ENCODE results near the gene TIMM21.

Gene TIMM21

GRCh38 chr18:74191577-74191976 is 43.3 kb downstream of the TIMM21 start:
- DNase-seq (ENCODE audit: extremely low spot score), result no peak
- ChIA-PET CTCF (no interaction called here), POLR2A (no interaction called here)
- TF ChIP-seq L3MBTL2 (conservative IDR thresholded peaks at IDR 0.05) (no peak), FOXK2 (IDR thresholded peaks at IDR 0.05) (no peak), FOXA1 (IDR thresholded peaks at IDR 0.05) (no peak), SUZ12 (IDR thresholded peaks at IDR 0.05) (no peak), LEF1 (IDR thresholded peaks at IDR 0.05; ENCODE audit: borderline replicate concordance) (no peak), ELF4 (IDR thresholded peaks at IDR 0.05) (no peak), TARDBP (IDR thresholded peaks at IDR 0.05) (no peak), BHLHE40 (IDR thresholded peaks at IDR 0.05; ENCODE audit: borderline replicate concordance) (no peak), HDGF (IDR thresholded peaks at IDR 0.05; ENCODE audit: borderline replicate concordance) (no peak), ARNT (IDR thresholded peaks at IDR 0.05) (no peak)

GRCh38 chr18:74194691-74195090 is 46.4 kb downstream of the TIMM21 start:
- CTCF ChIA-PET, result interaction anchor here (1.4 kb wide), 1 partner anchor 147 kb away, joined by 9 read pairs; no protein-coding TSS in a partner anchor
- TF ChIP-seq FOXM1 (IDR thresholded peaks at IDR 0.05; ENCODE audit: borderline replicate concordance) (no peak), ARNT (IDR thresholded peaks at IDR 0.05) (no peak), FOXK2 (IDR thresholded peaks at IDR 0.05) (no peak), L3MBTL2 (conservative IDR thresholded peaks at IDR 0.05) (no peak), TARDBP (IDR thresholded peaks at IDR 0.05) (no peak), SP1 (IDR thresholded peaks at IDR 0.05) (no peak), HDGF (IDR thresholded peaks at IDR 0.05; ENCODE audit: borderline replicate concordance) (no peak), ZNF384 (IDR thresholded peaks at IDR 0.05) (no peak), BHLHE40 (IDR thresholded peaks at IDR 0.05; ENCODE audit: borderline replicate concordance) (no peak), LEF1 (IDR thresholded peaks at IDR 0.05; ENCODE audit: borderline replicate concordance) (no peak)
- TF ChIP-seq, protein P1, sequence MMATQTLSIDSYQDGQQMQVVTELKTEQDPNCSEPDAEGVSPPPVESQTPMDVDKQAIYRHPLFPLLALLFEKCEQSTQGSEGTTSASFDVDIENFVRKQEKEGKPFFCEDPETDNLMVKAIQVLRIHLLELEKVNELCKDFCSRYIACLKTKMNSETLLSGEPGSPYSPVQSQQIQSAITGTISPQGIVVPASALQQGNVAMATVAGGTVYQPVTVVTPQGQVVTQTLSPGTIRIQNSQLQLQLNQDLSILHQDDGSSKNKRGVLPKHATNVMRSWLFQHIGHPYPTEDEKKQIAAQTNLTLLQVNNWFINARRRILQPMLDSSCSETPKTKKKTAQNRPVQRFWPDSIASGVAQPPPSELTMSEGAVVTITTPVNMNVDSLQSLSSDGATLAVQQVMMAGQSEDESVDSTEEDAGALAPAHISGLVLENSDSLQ (IDR thresholded peaks at IDR 0.05), result no peak
- POLR2A ChIA-PET, result no interaction called here
- DNase-seq (ENCODE audit: extremely low spot score), result no peak

DNA sequence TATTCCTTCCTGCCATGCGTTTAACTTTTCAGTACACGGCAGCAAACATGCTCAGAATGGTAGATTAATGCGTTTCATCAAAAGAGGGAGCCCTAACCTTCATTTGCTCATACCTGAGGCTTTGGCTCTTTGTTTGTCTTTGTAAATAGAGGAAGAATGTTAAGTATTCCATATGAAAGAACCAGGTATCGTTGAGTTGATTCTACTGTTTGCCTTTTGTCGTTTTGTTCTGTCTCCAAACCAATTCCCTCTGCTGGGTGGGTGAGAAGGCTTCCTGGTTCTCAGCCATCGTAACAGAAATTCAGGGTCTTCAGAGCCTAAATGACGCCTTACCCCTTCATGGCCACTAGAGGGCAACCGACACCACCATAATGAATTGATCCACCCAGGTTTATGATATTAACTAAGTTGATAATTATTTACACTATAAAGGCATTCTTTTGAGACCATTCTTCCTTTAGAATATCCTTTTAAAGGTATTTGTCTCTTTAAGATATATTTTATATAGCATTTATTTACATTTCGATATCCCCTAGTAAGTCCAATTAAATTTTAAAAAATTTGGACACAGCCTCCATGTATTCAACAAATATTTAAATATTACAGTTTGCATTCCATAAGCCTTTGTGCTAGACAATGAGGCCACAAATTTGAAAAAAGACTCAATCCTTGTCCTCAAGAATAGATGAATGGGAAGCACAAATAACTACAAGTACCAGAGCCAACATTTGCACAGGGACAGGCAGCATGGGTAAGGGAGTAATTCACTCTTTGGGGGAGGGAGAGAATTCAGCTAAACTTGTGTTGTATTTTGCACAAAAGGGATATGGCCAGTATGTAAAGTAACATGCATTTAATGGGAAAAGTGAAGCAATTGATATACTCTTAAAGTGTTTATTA is 48.1 kb downstream of the TIMM21 start:
- TF ChIP-seq ELF4 (IDR thresholded peaks at IDR 0.05), result no peak
- no peak for TF ChIP-seq CTBP1 (IDR thresholded peaks at IDR 0.05; ENCODE audit: borderline replicate concordance)
- no peak for TF ChIP-seq ZNF384 (IDR thresholded peaks at IDR 0.05)
- no peak for TF ChIP-seq HDGF (IDR thresholded peaks at IDR 0.05; ENCODE audit: borderline replicate concordance)
- no peak for TF ChIP-seq TARDBP (IDR thresholded peaks at IDR 0.05)
- no peak for TF ChIP-seq L3MBTL2 (conservative IDR thresholded peaks at IDR 0.05)
- TF ChIP-seq SP1 (IDR thresholded peaks at IDR 0.05), result no peak
- no peak for TF ChIP-seq ARNT (IDR thresholded peaks at IDR 0.05)
- no peak for TF ChIP-seq SUZ12 (IDR thresholded peaks at IDR 0.05)
- TF ChIP-seq, protein P1 (IDR thresholded peaks at IDR 0.05), result no peak
- no peak for TF ChIP-seq FOXK2 (IDR thresholded peaks at IDR 0.05)
- no peak for TF ChIP-seq FOXM1 (IDR thresholded peaks at IDR 0.05; ENCODE audit: borderline replicate concordance)
- TF ChIP-seq FOXA1 (IDR thresholded peaks at IDR 0.05), result no peak
- no peak for TF ChIP-seq LEF1 (IDR thresholded peaks at IDR 0.05; ENCODE audit: borderline replicate concordance)
- no peak for TF ChIP-seq NFRKB (IDR thresholded peaks at IDR 0.05)
- no peak for TF ChIP-seq BHLHE40 (IDR thresholded peaks at IDR 0.05; ENCODE audit: borderline replicate concordance)
- POLR2A ChIA-PET, result no interaction called here

GRCh38 chr18:74197705-74198341 is 49.5 kb downstream of the TIMM21 start:
- no peak for TF ChIP-seq LEF1 (IDR thresholded peaks at IDR 0.05; ENCODE audit: borderline replicate concordance)
- no peak for TF ChIP-seq FOXA1 (IDR thresholded peaks at IDR 0.05)
- no peak for TF ChIP-seq CTBP1 (IDR thresholded peaks at IDR 0.05; ENCODE audit: borderline replicate concordance)
- TF ChIP-seq FOXK2 (IDR thresholded peaks at IDR 0.05), result no peak
- no peak for TF ChIP-seq ZNF384 (IDR thresholded peaks at IDR 0.05)
- TF ChIP-seq SUZ12 (IDR thresholded peaks at IDR 0.05), result no peak
- TF ChIP-seq ELF4 (IDR thresholded peaks at IDR 0.05), result no peak
- no peak for TF ChIP-seq FOXM1 (IDR thresholded peaks at IDR 0.05; ENCODE audit: borderline replicate concordance)
- no peak for TF ChIP-seq L3MBTL2 (conservative IDR thresholded peaks at IDR 0.05)
- TF ChIP-seq SP1 (IDR thresholded peaks at IDR 0.05), result no peak
- TF ChIP-seq, protein P1 (IDR thresholded peaks at IDR 0.05), result no peak
- no peak for TF ChIP-seq ARNT (IDR thresholded peaks at IDR 0.05)
- no peak for DNase-seq (ENCODE audit: extremely low spot score)
- POLR2A ChIA-PET, result no interaction called here
- CTCF ChIA-PET, result interaction anchor here (4.2 kb wide), 1 partner anchor 144 kb away, joined by 17 read pairs; no protein-coding TSS in a partner anchor

More for the DNA sequence above, 48.1 kb downstream of the TIMM21 start:
- CTCF ChIA-PET, result interaction anchor here (4.2 kb wide), 1 partner anchor 146 kb away, joined by 17 read pairs; no protein-coding TSS in a partner anchor
- DNase-seq (ENCODE audit: extremely low spot score), result peak; percentile 62

DNA sequence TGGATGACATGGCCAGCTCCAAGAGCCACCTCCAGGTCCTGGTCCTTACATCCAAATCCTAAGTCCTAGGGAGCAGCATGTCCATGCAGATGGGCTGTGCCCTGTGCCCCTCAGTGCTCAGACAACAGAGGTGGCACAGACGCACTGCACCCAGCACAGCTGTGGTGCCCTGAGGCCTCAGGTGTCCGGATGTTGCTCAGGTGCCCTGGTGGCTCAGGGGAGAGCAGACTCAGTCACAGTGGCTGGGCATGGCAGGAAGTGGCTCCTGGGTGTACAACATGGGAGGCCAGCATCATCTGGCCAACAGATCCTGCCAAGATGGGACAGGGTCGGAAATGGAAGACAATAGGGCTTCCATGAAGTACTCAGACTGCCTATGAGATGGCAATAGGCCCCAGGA is 50.1 kb downstream of the TIMM21 start:
- TF ChIP-seq FOXM1 (IDR thresholded peaks at IDR 0.05; ENCODE audit: borderline replicate concordance) (no peak), NFRKB (IDR thresholded peaks at IDR 0.05) (no peak), ZNF384 (IDR thresholded peaks at IDR 0.05) (no peak), SP1 (IDR thresholded peaks at IDR 0.05) (no peak), LEF1 (IDR thresholded peaks at IDR 0.05; ENCODE audit: borderline replicate concordance) (no peak), BHLHE40 (IDR thresholded peaks at IDR 0.05; ENCODE audit: borderline replicate concordance) (no peak), ELF4 (IDR thresholded peaks at IDR 0.05) (no peak), SUZ12 (IDR thresholded peaks at IDR 0.05) (no peak), FOXK2 (IDR thresholded peaks at IDR 0.05) (no peak), FOXA1 (IDR thresholded peaks at IDR 0.05) (no peak), HDGF (IDR thresholded peaks at IDR 0.05; ENCODE audit: borderline replicate concordance) (no peak), CTBP1 (IDR thresholded peaks at IDR 0.05; ENCODE audit: borderline replicate concordance) (no peak), TARDBP (IDR thresholded peaks at IDR 0.05) (no peak), ARNT (IDR thresholded peaks at IDR 0.05) (no peak), L3MBTL2 (conservative IDR thresholded peaks at IDR 0.05) (no peak)
- TF ChIP-seq, protein P1 (IDR thresholded peaks at IDR 0.05), result no peak
- POLR2A ChIA-PET, result no interaction called here
- CTCF ChIA-PET, result interaction anchor here (4.2 kb wide), 1 partner anchor 144 kb away, joined by 17 read pairs; no protein-coding TSS in a partner anchor
- no peak for DNase-seq (ENCODE audit: extremely low spot score)
